Left ventricle myocardium inferior (tissue), 1 donor: ENCODE data around the gene DPF3. TPM values are rescaled to one million over a fixed set of nuclear protein-coding genes. Genes with fewer than 3 reads are reported as not detected.

Experiments
- DNase-seq: peaks from one replicate; pipeline ENCODE4 v3.0.0-alpha.2; 2020
- H3K27ac ChIP-seq: fragments of 200-600 bp; replicated peaks from 2 replicates; pipeline ENCODE4 v1.8.0; 2021
- H3K27me3 ChIP-seq: fragments of 200-600 bp; 2 replicates; pipeline ENCODE4 v1.8.0; 2021; ENCODE audit warnings: low read depth
- H3K36me3 ChIP-seq: fragments of 200-600 bp; 2 replicates; pipeline ENCODE4 v1.8.0; 2021
- H3K4me1 ChIP-seq: fragments of 200-600 bp; 2 replicates; pipeline ENCODE4 v1.8.0; 2021
- H3K4me3 ChIP-seq: fragments of 200-600 bp; 2 replicates; pipeline ENCODE4 v1.8.0; 2021; ENCODE audit warnings: mild to moderate bottlenecking, moderate library complexity
- H3K9me3 ChIP-seq: fragments of 200-600 bp; replicated peaks from 2 replicates; pipeline ENCODE4 v1.8.0; 2021
- CTCF ChIP-seq: fragments of 200-600 bp; IDR thresholded peaks from 2 replicates; pipeline ENCODE4 v1.8.0; 2021; ENCODE audit warnings: antibody characterized with exemption, mild to moderate bottlenecking, borderline replicate concordance
- intact Hi-C: fragments of 100-400 bp; cut with micrococcal nuclease; formaldehyde crosslinking; loops from one replicate; pipeline ENCODE4 v1.11.0; 2022
- total RNA-seq: library from RNA; stranded (reverse); fragmentation: NEBNext Ultra II Directional; extraction: Animal tissue kit (Norgen Biotek cat#: 25700); gene quantifications from one replicate; pipeline ENCODE4 v1.2.1, GENCODE V29; 2021
- donor health status: DM: no; HTN: yes; CAD: no; lungs with severe emphysema.

Gene DPF3
- total RNA-seq, 1 donor from 2014 or later, result 37.7 TPM

DNA sequence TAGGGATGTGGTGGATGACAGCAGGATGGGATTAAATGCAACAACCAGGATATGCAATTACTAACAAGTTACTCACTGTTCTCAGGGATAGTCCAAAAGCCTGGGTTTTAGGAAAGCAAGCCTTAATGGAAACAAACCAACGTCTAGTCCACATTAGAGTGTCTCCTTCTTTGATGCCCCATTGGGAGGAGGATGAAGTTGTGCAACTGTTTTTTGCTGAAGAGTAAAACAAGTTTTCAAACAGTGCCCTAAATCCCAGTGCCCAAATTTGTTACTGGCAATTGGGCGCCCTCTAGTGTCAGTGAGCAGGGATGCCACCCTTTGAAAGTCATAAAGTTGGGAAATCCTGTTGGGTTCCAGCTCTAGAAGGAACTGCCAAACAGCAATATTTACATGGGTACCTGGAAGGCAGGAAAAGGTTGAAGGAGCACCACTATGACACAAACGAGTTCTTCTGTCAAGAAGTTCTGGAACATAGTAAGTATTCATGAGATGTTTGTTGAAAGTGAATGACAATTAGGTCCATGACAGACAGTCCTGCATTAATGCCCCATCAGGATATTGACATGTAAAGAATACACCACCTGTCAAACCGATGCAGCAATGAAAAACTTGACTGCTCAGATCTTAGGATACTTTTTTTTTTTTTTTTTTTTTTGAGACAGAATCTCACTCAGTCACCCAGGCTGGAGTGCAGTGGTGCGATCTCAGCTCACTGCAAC lies 11.1 kb upstream of the DPF3 start:
- intact Hi-C loops, result loop anchor here (2.0 kb wide), 1 partner anchor 388 kb away; no protein-coding TSS in a partner anchor
- H3K27ac ChIP-seq, result no peak overlapping the region
- no peak overlapping the region for H3K4me3 ChIP-seq
- DNase-seq, result peak; percentile 41
- peaks cover 41% of the 10 kb centered on the region for H3K4me1 ChIP-seq
- peak; percentile 95 for TF ChIP-seq CTCF
- no peaks in the 10 kb centered on the region for H3K36me3 ChIP-seq
- no peaks in the 10 kb centered on the region for H3K27me3 ChIP-seq
- H3K9me3 ChIP-seq, result no peaks in the 10 kb centered on the region

- TF ChIP-seq CTCF, result no peak
- H3K27me3 ChIP-seq, result no peaks in the 10 kb centered on the region
- H3K27ac ChIP-seq, result no peak overlapping the region
- H3K4me3 ChIP-seq, result no peak overlapping the region
- H3K36me3 ChIP-seq, result no peaks in the 10 kb centered on the region
- peaks cover 40% of the 10 kb centered on the region for H3K4me1 ChIP-seq
- no peak for DNase-seq
- intact Hi-C loops, result loop anchor here (2.0 kb wide), 1 partner anchor 387 kb away; no protein-coding TSS in a partner anchor
- H3K9me3 ChIP-seq, result no peaks in the 10 kb centered on the region
Observed at GRCh38 chr14:72904218-72904617, 10.3 kb upstream of the DPF3 start.

DNA sequence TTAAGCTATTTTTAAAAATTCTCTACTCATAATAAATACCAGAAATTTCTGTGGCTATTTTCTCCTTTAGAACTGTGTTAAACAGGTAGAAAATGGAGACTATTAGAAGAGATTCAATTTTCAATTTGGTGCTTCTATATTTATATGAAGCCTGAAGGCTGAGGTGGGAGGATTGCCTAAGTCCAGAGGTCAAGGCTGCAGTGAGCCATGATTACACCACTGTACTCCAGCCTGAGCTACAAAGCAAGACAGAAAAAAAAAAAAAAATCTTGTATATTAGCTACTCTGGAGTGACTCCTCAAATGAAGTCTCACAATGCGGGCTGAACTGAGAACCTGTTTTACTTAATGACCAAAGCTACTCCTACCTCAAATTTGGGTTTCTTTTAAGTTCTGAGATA lies 9.8 kb upstream of the DPF3 start:
- TF ChIP-seq CTCF, result no peak
- no peaks in the 10 kb centered on the region for H3K36me3 ChIP-seq
- intact Hi-C loops, result loop anchor here (2.0 kb wide), 1 partner anchor 387 kb away; no protein-coding TSS in a partner anchor

DNA sequence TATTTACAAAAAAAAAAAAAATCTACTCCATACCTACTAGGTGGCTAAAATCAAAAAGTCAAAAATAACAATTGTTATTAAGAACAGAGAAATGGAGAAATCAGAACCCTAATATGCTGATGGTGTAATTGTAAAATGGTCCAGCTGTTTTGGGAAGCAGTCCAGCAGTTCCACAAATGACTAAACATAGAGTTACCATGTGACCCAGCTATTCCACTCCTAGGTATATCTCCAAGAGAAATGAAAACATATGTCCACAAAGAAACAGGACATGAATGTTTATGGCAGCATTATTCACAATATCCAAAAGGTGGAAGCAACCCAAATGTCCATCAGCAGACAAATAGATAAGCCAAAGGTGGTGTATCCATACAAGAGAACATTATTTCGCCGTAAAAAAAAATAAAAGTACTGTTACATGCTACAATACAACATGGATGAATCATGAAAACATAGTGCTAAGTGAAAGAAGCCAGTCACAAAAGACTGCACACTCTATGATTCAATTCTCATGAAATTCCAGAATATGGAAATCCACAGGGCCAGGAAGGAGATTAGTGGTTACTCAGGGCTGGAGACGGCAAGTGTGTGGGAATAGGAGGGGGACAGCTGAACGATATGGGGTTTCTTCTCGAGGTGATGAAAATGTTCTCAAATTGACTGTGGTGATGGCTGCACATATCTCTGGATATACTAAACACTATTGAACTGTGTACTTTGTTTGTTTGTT lies 9.1 kb upstream of the DPF3 start:
- intact Hi-C loops, result no loop called here
- no peaks in the 10 kb centered on the region for H3K9me3 ChIP-seq
- no peak for DNase-seq
- no peak overlapping the region for H3K27ac ChIP-seq
- no peaks in the 10 kb centered on the region for H3K36me3 ChIP-seq
- H3K4me1 ChIP-seq, result peaks cover 28% of the 10 kb centered on the region
- H3K4me3 ChIP-seq, result no peak overlapping the region
- H3K27me3 ChIP-seq, result no peaks in the 10 kb centered on the region
- no peak for TF ChIP-seq CTCF

More for the DNA sequence above, 9.8 kb upstream of the DPF3 start:
- no peak overlapping the region for H3K27ac ChIP-seq
- no peak overlapping the region for H3K4me3 ChIP-seq
- no peaks in the 10 kb centered on the region for H3K9me3 ChIP-seq
- DNase-seq, result no peak
- H3K27me3 ChIP-seq, result no peaks in the 10 kb centered on the region
- peaks cover 35% of the 10 kb centered on the region for H3K4me1 ChIP-seq

DNA sequence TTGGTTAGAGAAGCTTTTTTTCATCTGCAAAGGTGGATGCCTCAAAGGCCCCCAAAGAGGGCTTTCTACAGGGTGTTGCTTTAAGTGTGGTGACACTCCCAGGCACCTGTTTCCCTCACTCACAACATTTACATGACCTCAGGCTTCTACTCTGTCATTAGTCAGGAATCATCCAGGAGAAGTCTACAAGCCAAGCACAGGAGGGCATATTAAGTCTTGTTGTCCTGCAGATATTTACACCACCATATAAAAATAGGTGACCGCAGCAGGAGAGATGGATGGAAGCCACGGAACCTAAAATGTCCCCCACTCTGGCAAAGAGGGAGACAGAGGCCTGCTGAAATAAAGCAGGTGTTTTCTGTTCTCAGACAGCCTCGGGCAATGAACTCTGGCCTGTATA lies 7.5 kb upstream of the DPF3 start:
- intact Hi-C loops, result no loop called here

More for the DNA sequence above, 7.5 kb upstream of the DPF3 start:
- no peaks in the 10 kb centered on the region for H3K27me3 ChIP-seq
- H3K27ac ChIP-seq, result peak overlapping the region; percentile 11
- H3K9me3 ChIP-seq, result no peaks in the 10 kb centered on the region
- peaks cover 15% of the 10 kb centered on the region for H3K4me1 ChIP-seq
- TF ChIP-seq CTCF, result no peak
- H3K36me3 ChIP-seq, result no peaks in the 10 kb centered on the region
- no peak for DNase-seq
- no peak overlapping the region for H3K4me3 ChIP-seq
